Testis (tissue), 3 donors: Measurements from ENCODE around the gene CFB. TPM values are rescaled to one million over a fixed set of nuclear protein-coding genes. Genes with fewer than 3 reads are reported as not detected.

Source experiments
- DNase-seq: peaks from one replicate; pipeline ENCODE4 v3.0.0-alpha.2; 2019
- H3K27ac ChIP-seq, 2 donors: fragments of 200-600 bp; sonication (generic); one replicate each; pipeline ENCODE4 v1.5.1; 2019
- H3K27me3 ChIP-seq: fragments of 200-600 bp; sonication (generic); one replicate; pipeline ENCODE4 v1.5.1; 2019
- H3K36me3 ChIP-seq: fragments of 200-600 bp; sonication (generic); one replicate; pipeline ENCODE4 v1.5.1; 2017; ENCODE audit warnings: low read depth; ENCODE audit errors: missing control alignments
- H3K4me1 ChIP-seq: fragments of 200-600 bp; sonication (generic); one replicate; pipeline ENCODE4 v1.5.1; 2019
- H3K4me3 ChIP-seq, 2 donors: fragments of 200-600 bp; sonication (generic); one replicate each; pipeline ENCODE4 v1.5.1; 2017 to 2019
- H3K9me3 ChIP-seq: fragments of 200-600 bp; sonication (generic); one replicate; pipeline ENCODE4 v1.5.1; 2017
- CTCF ChIP-seq, 3 experiments: fragments of 450-650 bp in 2 of 3; fragments of 200-600 bp in 1 of 3; sonication (generic) in 1 of 3; IDR thresholded peaks; one replicate each; pipeline ENCODE4 v1.5.1; 2016 to 2019; ENCODE audit warnings: antibody characterized with exemption in 3 of 3, mild to moderate bottlenecking in 2 of 3, moderate library complexity in 1 of 3
- POLR2A ChIP-seq: fragments of 450-650 bp; IDR thresholded peaks from one replicate; pipeline ENCODE4 v1.6.1; 2017; ENCODE audit warnings: antibody characterized with exemption, mild to moderate bottlenecking, moderate library complexity
- WGBS, 2 donors: methylation state at CpG; one replicate each; pipeline ENCODE4 v1.1.5; 2018; 5-methylcytosine and 5-hydroxymethylcytosine counted together
- intact Hi-C: fragments of 100-400 bp; cut with DNase I; formaldehyde crosslinking; loops from one replicate; pipeline ENCODE4 v1.15.1; 2023; ENCODE audit warnings: low total_unique reads
- polyA plus RNA-seq: library from polyadenylated mRNA; stranded (reverse); fragments of 350-450 nt; fragmentation: Illumina TruSeq; extraction: RNeasy Lipid Tissue Mini Kit (QIAGEN cat#74804); gene quantifications from one replicate; pipeline ENCODE4 v1.2.3, GENCODE V29; 2014; ENCODE audit warnings: low read depth, low replicate concordance; ENCODE audit not compliant: insufficient read depth
- total RNA-seq, 2 donors: library from RNA; depleted of rRNA; stranded (reverse); fragments of >200 nt; gene quantifications; one replicate each; pipeline ENCODE4 v1.2.3, GENCODE V29; 2016

The CFB gene
- total and polyA plus RNA-seq, 3 donors from 2014 or later = 4.8 to 38.6 (median 5.8) TPM

GRCh38 chr6:31898383-31899011, 47.4 kb upstream of the CFB start:
- intact Hi-C loops = no loop called here

GRCh38 chr6:31899215-31899614, 46.7 kb upstream of the CFB start:
- TF ChIP-seq POLR2A (no peak), CTCF (IDR thresholded peaks at IDR 0.05) (no peak)
- Histone ChIP-seq H3K9me3 (no peaks in the 10 kb centered on the region), H3K27me3 (no peaks in the 10 kb centered on the region), H3K4me1 (peaks cover 51% of the 10 kb centered on the region), H3K27ac (no peak overlapping the region), H3K36me3 (no peaks in the 10 kb centered on the region), H3K4me3 (no peak overlapping the region)
- 42 to 51% methylated on average over 5 of the region's 5 CpGs for WGBS, 2 donors
- DNase-seq = no peak
- intact Hi-C loops = no loop called here

More at GRCh38 chr6:31898383-31899011, 47.4 kb upstream of the CFB start:
- TF ChIP-seq CTCF (IDR thresholded peaks at IDR 0.05) (no peak), POLR2A (no peak)
- H3K4me1 ChIP-seq = peaks cover 46% of the 10 kb centered on the region
- peak overlapping the region; percentile 80 to 82 for H3K27ac ChIP-seq
- no peaks in the 10 kb centered on the region for H3K9me3 ChIP-seq
- peak overlapping the region; percentile 72 to 94 for H3K4me3 ChIP-seq
- DNase-seq = peak; percentile 58
- no peaks in the 10 kb centered on the region for H3K27me3 ChIP-seq
- H3K36me3 ChIP-seq = no peaks in the 10 kb centered on the region
- WGBS, 2 donors = 13 to 14% methylated on average over 8 of the region's 8 CpGs

GRCh38 chr6:31899882-31900722, 45.8 kb upstream of the CFB start:
- no peak overlapping the region for H3K4me3 ChIP-seq
- WGBS, 2 donors = 54 to 66% methylated on average over 31 to 49 of the region's 49 CpGs
- peaks cover 51% of the 10 kb centered on the region for H3K4me1 ChIP-seq
- no peaks in the 10 kb centered on the region for H3K36me3 ChIP-seq
- no peak for DNase-seq
- intact Hi-C loops = no loop called here
- no peaks in the 10 kb centered on the region for H3K27me3 ChIP-seq
- no peaks in the 10 kb centered on the region for H3K9me3 ChIP-seq
- H3K27ac ChIP-seq = peak overlapping the region in 1 of 2 donors; percentile 83
- TF ChIP-seq POLR2A = no peak
- no peak for TF ChIP-seq CTCF (IDR thresholded peaks at IDR 0.05)

- peak; percentile 29 for DNase-seq
- H3K9me3 ChIP-seq = no peaks in the 10 kb centered on the region
- H3K27me3 ChIP-seq = no peaks in the 10 kb centered on the region
- H3K4me3 ChIP-seq = peak overlapping the region; percentile 58 to 64
- TF ChIP-seq POLR2A = no peak
- TF ChIP-seq CTCF (IDR thresholded peaks at IDR 0.05) = no peak
- intact Hi-C loops = no loop called here
- WGBS, 2 donors = 0 to 8% methylated on average over 2 to 29 of the region's 29 CpGs
- peaks cover 51% of the 10 kb centered on the region for H3K4me1 ChIP-seq
- no peaks in the 10 kb centered on the region for H3K36me3 ChIP-seq
- H3K27ac ChIP-seq = peak overlapping the region; percentile 61 to 83
Measured at GRCh38 chr6:31900917-31901414, 44.9 kb upstream of the CFB start.
